Sigmoid colon (tissue), 7 donors: ENCODE results near the gene CCDC92. TPM values are rescaled to one million over a fixed set of nuclear protein-coding genes. Genes with fewer than 3 reads are reported as not detected.

ENCODE experiments used
- DNase-seq: peaks from one replicate; pipeline ENCODE4 v3.0.0-alpha.2; 2019
- H3K27ac ChIP-seq, 4 donors: fragments of 200-600 bp; sonication (generic); one replicate each; pipeline ENCODE4 v1.5.1; 2016 to 2019; ENCODE audit warnings: mild to moderate bottlenecking in 1 of 4
- H3K27me3 ChIP-seq, 3 donors: fragments of 200-600 bp; sonication (generic); one replicate each; pipeline ENCODE4 v1.5.1; 2019; ENCODE audit warnings: mild to moderate bottlenecking in 1 of 3
- H3K36me3 ChIP-seq, 4 donors: fragments of 200-600 bp; sonication (generic); one replicate each; pipeline ENCODE4 v1.5.1; 2016 to 2019
- H3K4me1 ChIP-seq, 4 donors: fragments of 200-600 bp; sonication (generic); one replicate each; pipeline ENCODE4 v1.5.1; 2017 to 2019
- H3K4me3 ChIP-seq, 4 donors: fragments of 200-600 bp; sonication (generic); one replicate each; pipeline ENCODE4 v1.5.1; 2017 to 2019; ENCODE audit warnings: mild to moderate bottlenecking in 2 of 4, moderate library complexity in 1 of 4
- H3K9me3 ChIP-seq, 4 donors: fragments of 200-600 bp in 3 of 4; sonication (generic) in 3 of 4; one replicate each; pipeline versions ENCODE4 v1.5.1 to v1.6.1; 2013 to 2019
- CTCF ChIP-seq, 4 experiments: fragments of 450-650 bp in 3 of 4; fragments of 200-600 bp in 1 of 4; IDR thresholded peaks; one replicate each; pipeline ENCODE4 v1.5.1; 2016 to 2019; ENCODE audit warnings: antibody characterized with exemption in 4 of 4, mild to moderate bottlenecking in 3 of 4, moderate library complexity in 2 of 4
- EP300 ChIP-seq, 4 donors: sonication (generic); formaldehyde crosslinking; IDR thresholded peaks; one replicate each; pipeline ENCODE4 v1.6.1; 2017; ENCODE audit warnings: antibody characterized with exemption in 4 of 4
- POLR2A ChIP-seq, 2 donors: fragments of 450-650 bp; IDR thresholded peaks; one replicate each; pipeline ENCODE4 v1.6.1; 2016; ENCODE audit warnings: antibody characterized with exemption in 2 of 2, mild to moderate bottlenecking in 2 of 2, moderate library complexity in 2 of 2
- POLR2AphosphoS5 ChIP-seq, 4 donors: sonication (generic); formaldehyde crosslinking; IDR thresholded peaks; one replicate each; pipeline ENCODE4 v1.6.1; 2017; ENCODE audit warnings: antibody characterized with exemption in 4 of 4
- WGBS, 2 donors: extraction: QIAGEN DNeasy Blood & Tissue Kit; methylation state at CpG; one replicate each; pipeline ENCODE4 v1.1.7; 2013; 5-methylcytosine and 5-hydroxymethylcytosine counted together
- intact Hi-C: fragments of 100-400 bp; cut with DNase I; formaldehyde crosslinking; loops from one replicate; pipeline ENCODE4 v1.15.1; 2023
- polyA plus RNA-seq, 3 donors: library from polyadenylated mRNA; stranded (reverse); fragments of 200-250 nt; gene quantifications; one replicate each; pipeline ENCODE4 v1.2.3, GENCODE V29; 2013
- total RNA-seq, 4 donors: library from RNA; depleted of rRNA; stranded (reverse); fragments of >200 nt; gene quantifications; one replicate each; pipeline ENCODE4 v1.1.0, GENCODE V29; 2016
- donor health status: healthy with polysubstance abuse.
- donor health status: Bipolar disorder and iron deficiency.
- donor health status: healthy.

CCDC92 gene
- total and polyA plus RNA-seq, 7 donors: 18.5 to 54.0 (median 24.0) TPM

DNA sequence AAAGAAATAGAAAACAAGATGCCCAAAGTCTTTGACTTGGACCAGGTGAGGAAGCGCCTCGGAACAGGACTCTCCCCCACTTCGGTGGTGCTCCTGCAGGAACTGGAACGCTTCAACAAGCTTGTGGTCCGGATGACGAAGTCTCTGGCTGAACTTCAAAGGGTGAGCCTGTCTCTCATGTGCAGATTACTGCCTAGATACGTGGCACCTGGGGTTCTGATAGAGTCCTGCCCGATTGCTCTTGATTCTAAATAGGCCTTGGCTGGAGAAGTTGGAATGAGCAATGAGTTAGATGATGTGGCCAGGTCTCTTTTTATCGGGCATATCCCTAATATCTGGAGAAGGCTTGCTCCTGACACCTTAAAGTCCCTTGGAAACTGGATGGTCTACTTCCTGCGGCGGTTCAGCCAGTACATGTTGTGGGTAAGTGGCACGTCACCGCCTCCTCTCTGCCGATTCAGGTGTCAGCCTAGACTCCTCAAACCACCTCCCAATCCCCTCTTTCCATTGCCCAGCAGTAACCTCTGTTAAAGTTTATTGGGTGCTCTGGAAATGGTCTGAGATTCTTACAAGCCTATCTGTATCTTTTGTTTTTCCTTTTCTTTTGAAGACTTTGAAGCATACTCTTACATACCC lies 40.8 kb downstream of the CCDC92 start:
- no peak for DNase-seq
- WGBS, 2 donors: 79 to 91% methylated on average over 14 of the region's 14 CpGs
- Histone ChIP-seq H3K9me3 (no peaks in the 10 kb centered on the region), H3K27me3 (no peaks in the 10 kb centered on the region), H3K36me3 (peaks cover 0 to 17% (median 4%) of the 10 kb centered on the region in 4 donors), H3K4me3 (no peak overlapping the region), H3K27ac (no peak overlapping the region), H3K4me1 (no peaks in the 10 kb centered on the region)
- TF ChIP-seq POLR2A (IDR thresholded peaks at IDR 0.05) (no peak), CTCF (IDR thresholded peaks at IDR 0.05) (no peak), POLR2AphosphoS5 (IDR thresholded peaks at IDR 0.05) (no peak), EP300 (IDR thresholded peaks at IDR 0.05) (no peak)
- intact Hi-C loops: no loop called here

GRCh38 chr12:123929946-123930583 lies 42.6 kb downstream of the CCDC92 start:
- Histone ChIP-seq H3K4me3 (no peak overlapping the region), H3K36me3 (no peaks in the 10 kb centered on the region), H3K9me3 (no peaks in the 10 kb centered on the region), H3K4me1 (no peaks in the 10 kb centered on the region), H3K27me3 (no peaks in the 10 kb centered on the region), H3K27ac (no peak overlapping the region)
- DNase-seq: no peak
- TF ChIP-seq EP300 (IDR thresholded peaks at IDR 0.05) (no peak), POLR2A (IDR thresholded peaks at IDR 0.05) (no peak), CTCF (IDR thresholded peaks at IDR 0.05) (no peak), POLR2AphosphoS5 (IDR thresholded peaks at IDR 0.05) (no peak)
- intact Hi-C loops: no loop called here
- 84 to 93% methylated on average over 9 of the region's 9 CpGs for WGBS, 2 donors

DNA sequence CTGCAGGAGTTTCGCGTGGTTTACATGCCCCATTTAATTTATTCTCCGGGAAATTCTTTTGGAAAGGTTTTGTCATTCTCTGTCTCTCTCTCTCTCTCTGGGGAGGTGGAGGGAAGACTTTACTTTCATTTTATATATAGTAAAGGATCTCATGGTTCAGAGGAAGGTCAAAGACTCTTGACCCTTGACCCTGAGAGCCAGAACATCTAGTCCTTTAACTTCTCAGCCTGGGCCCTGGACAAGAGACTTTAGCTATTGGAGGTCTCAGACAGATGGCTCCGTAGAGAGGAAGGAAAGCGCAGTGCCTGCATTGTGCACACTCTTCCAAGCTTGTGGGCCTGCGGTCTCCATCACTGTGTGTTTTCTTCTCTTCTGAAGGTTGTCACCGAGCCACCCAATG lies 43.7 kb downstream of the CCDC92 start:
- TF ChIP-seq POLR2AphosphoS5 (IDR thresholded peaks at IDR 0.05) (no peak), EP300 (IDR thresholded peaks at IDR 0.05) (no peak), POLR2A (IDR thresholded peaks at IDR 0.05) (no peak), CTCF (IDR thresholded peaks at IDR 0.05) (no peak)
- DNase-seq: no peak
- H3K27ac ChIP-seq: no peak overlapping the region
- no peaks in the 10 kb centered on the region for H3K27me3 ChIP-seq
- H3K4me3 ChIP-seq: no peak overlapping the region
- 84 to 85% methylated on average over 7 of the region's 7 CpGs for WGBS, 2 donors
- H3K9me3 ChIP-seq: no peaks in the 10 kb centered on the region
- intact Hi-C loops: no loop called here
- no peaks in the 10 kb centered on the region for H3K36me3 ChIP-seq
- H3K4me1 ChIP-seq: no peaks in the 10 kb centered on the region

DNA sequence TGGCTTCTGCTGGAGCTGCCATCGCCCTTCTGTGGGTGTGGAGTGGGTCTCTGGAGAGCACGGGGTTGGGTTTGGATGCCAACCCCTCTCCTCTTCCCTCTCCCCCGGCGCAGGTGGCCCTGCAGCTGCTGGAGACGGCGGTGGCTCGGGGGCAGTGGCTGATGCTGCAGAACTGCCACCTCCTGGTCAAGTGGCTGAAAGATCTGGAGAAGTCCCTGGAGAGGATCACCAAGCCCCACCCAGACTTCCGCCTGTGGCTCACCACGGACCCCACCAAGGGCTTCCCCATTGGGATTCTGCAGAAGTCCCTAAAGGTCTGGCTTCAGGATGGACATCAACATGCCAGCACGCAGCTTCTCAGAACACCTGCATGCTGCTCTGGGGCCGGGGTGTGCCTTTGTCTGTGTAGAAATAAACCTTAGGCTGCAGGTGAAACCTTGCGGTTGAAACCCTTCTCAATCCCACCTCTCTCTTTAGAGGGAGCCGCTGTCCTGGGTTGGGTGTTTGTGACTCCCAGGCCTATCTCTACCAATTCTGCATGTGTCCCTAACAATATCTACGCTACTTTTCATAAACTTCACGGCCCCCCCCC lies 44.3 kb downstream of the CCDC92 start:
- H3K9me3 ChIP-seq: no peaks in the 10 kb centered on the region
- WGBS, 2 donors: 79 to 85% methylated on average over 15 of the region's 15 CpGs
- H3K36me3 ChIP-seq: no peaks in the 10 kb centered on the region
- no peak for TF ChIP-seq POLR2A (IDR thresholded peaks at IDR 0.05)
- no peak for TF ChIP-seq EP300 (IDR thresholded peaks at IDR 0.05)
- no peak for TF ChIP-seq POLR2AphosphoS5 (IDR thresholded peaks at IDR 0.05)
- TF ChIP-seq CTCF (IDR thresholded peaks at IDR 0.05): no peak
- no peak overlapping the region for H3K27ac ChIP-seq
- no peak for DNase-seq
- H3K4me1 ChIP-seq: no peaks in the 10 kb centered on the region
- no peak overlapping the region for H3K4me3 ChIP-seq
- no peaks in the 10 kb centered on the region for H3K27me3 ChIP-seq
- intact Hi-C loops: no loop called here
